Measurements from ENCODE around the gene RUNX2. TPM values are rescaled to one million over a fixed set of nuclear protein-coding genes. Genes with fewer than 3 reads are reported as not detected.

RUNX2 gene
- total and polyA plus RNA-seq, 2 donors (not counting 1 experiment from before 2014, with no cell fraction given), result 1.3 to 2.4 TPM

DNA sequence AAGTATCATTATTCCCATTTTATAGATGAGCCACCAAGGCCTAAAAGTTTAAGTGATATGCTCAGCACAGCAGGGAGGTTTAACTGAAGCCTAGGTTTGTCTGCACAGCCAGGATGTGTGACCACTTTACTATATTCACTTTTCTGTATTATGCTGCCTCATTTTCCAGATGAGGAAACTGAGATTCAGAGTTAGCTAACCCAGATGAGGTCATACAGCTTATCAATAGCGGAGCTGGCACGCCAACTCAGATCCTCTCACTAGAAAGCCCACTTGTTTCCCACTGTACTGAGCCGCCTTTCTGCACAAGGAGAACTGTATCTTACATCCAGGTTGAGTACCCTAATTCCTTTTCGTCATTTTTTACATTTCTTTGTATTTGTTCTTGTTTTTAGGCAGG, 181.3 kb downstream of the RUNX2 start:
- Mint-ChIP-seq H3K9me3 (ENCODE audit: insufficient read depth) (no peaks in the 10 kb centered on the region), H3K27ac (no peak overlapping the region), H3K4me3 (no peak overlapping the region), H3K4me1 (peaks cover 12% of the 10 kb centered on the region), H3K27me3 (no peaks in the 10 kb centered on the region)
- Histone ChIP-seq H3K4me3 (ENCODE audit: control extremely low read depth in 1 of 5, extremely low read depth in 1 of 5, insufficient read depth in 1 of 5, low read depth in 2 of 5, low read length in 4 of 5) (no peak overlapping the region), H3K4me2 (replicated peaks; ENCODE audit: low read depth, low read length, poor library complexity, severe bottlenecking) (no peak overlapping the region), H3K27me3 (replicated peaks in 1 of 4; ENCODE audit: control extremely low read depth in 1 of 4, control insufficient read depth in 3 of 4, insufficient read depth in 4 of 4, low read length in 3 of 4) (no peaks in the 10 kb centered on the region), H3K9ac (ENCODE audit: low read length) (no peak overlapping the region), H3K79me2 (ENCODE audit: control insufficient read depth, insufficient read depth, low read length) (no peaks in the 10 kb centered on the region), H4K20me1 (ENCODE audit: control insufficient read depth, insufficient read depth, low read length, poor library complexity, severe bottlenecking) (no peaks in the 10 kb centered on the region), H3K27ac (ENCODE audit: low read length in 2 of 2) (no peak overlapping the region), H2AFZ (ENCODE audit: insufficient read depth, low read depth, low read length, poor library complexity, severe bottlenecking) (no peak overlapping the region), H3K9me3 (ENCODE audit: control extremely low read depth in 1 of 3, control insufficient read depth in 2 of 3, insufficient read depth in 1 of 3, low read length in 2 of 3) (no peaks in the 10 kb centered on the region), H3K36me3 (replicated peaks in 1 of 2; ENCODE audit: control extremely low read depth in 1 of 2, control insufficient read depth in 1 of 2, extremely low read depth in 1 of 2, insufficient read depth in 2 of 2, low read length in 1 of 2) (no peaks in the 10 kb centered on the region), H3K4me1 (ENCODE audit: control insufficient read depth in 2 of 2, insufficient read depth in 2 of 2, low read length in 2 of 2) (peaks cover 0 to 7% of the 10 kb centered on the region in 2 donors)
- 95% methylated on average over 2 of the region's 4 CpGs for WGBS (ENCODE audit: insufficient coverage)
- TF ChIP-seq EZH2 (IDR thresholded peaks at IDR 0.05; ENCODE audit: borderline replicate concordance, insufficient read depth, low read depth, low read length, poor library complexity, severe bottlenecking), result no peak
- TF ChIP-seq, protein P1, sequence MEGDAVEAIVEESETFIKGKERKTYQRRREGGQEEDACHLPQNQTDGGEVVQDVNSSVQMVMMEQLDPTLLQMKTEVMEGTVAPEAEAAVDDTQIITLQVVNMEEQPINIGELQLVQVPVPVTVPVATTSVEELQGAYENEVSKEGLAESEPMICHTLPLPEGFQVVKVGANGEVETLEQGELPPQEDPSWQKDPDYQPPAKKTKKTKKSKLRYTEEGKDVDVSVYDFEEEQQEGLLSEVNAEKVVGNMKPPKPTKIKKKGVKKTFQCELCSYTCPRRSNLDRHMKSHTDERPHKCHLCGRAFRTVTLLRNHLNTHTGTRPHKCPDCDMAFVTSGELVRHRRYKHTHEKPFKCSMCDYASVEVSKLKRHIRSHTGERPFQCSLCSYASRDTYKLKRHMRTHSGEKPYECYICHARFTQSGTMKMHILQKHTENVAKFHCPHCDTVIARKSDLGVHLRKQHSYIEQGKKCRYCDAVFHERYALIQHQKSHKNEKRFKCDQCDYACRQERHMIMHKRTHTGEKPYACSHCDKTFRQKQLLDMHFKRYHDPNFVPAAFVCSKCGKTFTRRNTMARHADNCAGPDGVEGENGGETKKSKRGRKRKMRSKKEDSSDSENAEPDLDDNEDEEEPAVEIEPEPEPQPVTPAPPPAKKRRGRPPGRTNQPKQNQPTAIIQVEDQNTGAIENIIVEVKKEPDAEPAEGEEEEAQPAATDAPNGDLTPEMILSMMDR (IDR thresholded peaks at IDR 0.05), result no peak
- intact Hi-C loops (cut with micrococcal nuclease), result no loop called here
- ATAC-seq (ENCODE audit: low read depth) (no peak), DNase-seq (no peak)
- CTCF ChIA-PET, result no interaction called here
- POLR2A ChIA-PET, result no interaction called here

DNA sequence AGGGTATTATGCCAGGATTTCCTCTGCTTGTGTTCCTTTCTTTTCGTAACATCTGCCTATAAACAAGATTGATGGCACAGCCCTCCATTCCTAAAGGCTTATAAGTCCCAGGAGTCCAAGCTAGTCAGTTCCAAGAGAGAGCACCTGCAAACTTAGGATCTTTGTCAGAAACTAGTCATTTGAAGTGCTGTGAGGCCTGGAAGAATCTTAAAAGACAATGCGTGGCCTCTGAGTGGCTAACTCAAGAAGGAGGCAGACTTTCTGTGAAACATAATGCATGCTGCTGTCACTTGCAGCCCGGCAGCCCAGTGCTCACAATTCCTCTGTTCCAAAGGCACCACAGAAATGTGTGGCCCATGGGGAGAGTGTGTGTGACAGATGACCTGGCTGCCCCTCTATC, 184.6 kb downstream of the RUNX2 start:
- Mint-ChIP-seq H3K4me3 (no peak overlapping the region), H3K27me3 (no peaks in the 10 kb centered on the region), H3K4me1 (peaks cover 12% of the 10 kb centered on the region), H3K9me3 (ENCODE audit: insufficient read depth) (no peaks in the 10 kb centered on the region), H3K27ac (no peak overlapping the region)
- Histone ChIP-seq H3K4me3 (ENCODE audit: control extremely low read depth in 1 of 5, extremely low read depth in 1 of 5, insufficient read depth in 1 of 5, low read depth in 2 of 5, low read length in 4 of 5) (no peak overlapping the region), H3K4me2 (replicated peaks; ENCODE audit: low read depth, low read length, poor library complexity, severe bottlenecking) (no peak overlapping the region), H3K36me3 (replicated peaks in 1 of 2; ENCODE audit: control extremely low read depth in 1 of 2, control insufficient read depth in 1 of 2, extremely low read depth in 1 of 2, insufficient read depth in 2 of 2, low read length in 1 of 2) (no peaks in the 10 kb centered on the region), H3K79me2 (ENCODE audit: control insufficient read depth, insufficient read depth, low read length) (no peaks in the 10 kb centered on the region), H3K4me1 (ENCODE audit: control insufficient read depth in 2 of 2, insufficient read depth in 2 of 2, low read length in 2 of 2) (peaks cover 0 to 8% of the 10 kb centered on the region in 2 donors), H3K9ac (ENCODE audit: low read length) (no peak overlapping the region), H2AFZ (ENCODE audit: insufficient read depth, low read depth, low read length, poor library complexity, severe bottlenecking) (no peak overlapping the region), H4K20me1 (ENCODE audit: control insufficient read depth, insufficient read depth, low read length, poor library complexity, severe bottlenecking) (no peaks in the 10 kb centered on the region), H3K27ac (ENCODE audit: low read length in 2 of 2) (no peak overlapping the region), H3K27me3 (replicated peaks in 1 of 4; ENCODE audit: control extremely low read depth in 1 of 4, control insufficient read depth in 3 of 4, insufficient read depth in 4 of 4, low read length in 3 of 4) (no peaks in the 10 kb centered on the region), H3K9me3 (ENCODE audit: control extremely low read depth in 1 of 3, control insufficient read depth in 2 of 3, insufficient read depth in 1 of 3, low read length in 2 of 3) (no peaks in the 10 kb centered on the region)
- TF ChIP-seq EZH2 (IDR thresholded peaks at IDR 0.05; ENCODE audit: borderline replicate concordance, insufficient read depth, low read depth, low read length, poor library complexity, severe bottlenecking), result no peak
- TF ChIP-seq, protein P1 (IDR thresholded peaks at IDR 0.05), result no peak
- WGBS (ENCODE audit: insufficient coverage), result 100% methylated on average over 1 of the region's 3 CpGs
- intact Hi-C loops (cut with micrococcal nuclease), result no loop called here
- ChIA-PET POLR2A (no interaction called here), CTCF (no interaction called here)
- DNase-seq (no peak), ATAC-seq (ENCODE audit: low read depth) (no peak)
